RWPE2 (cell line): ENCODE results near the gene WASF2.

ENCODE experiments used
- ATAC-seq: fragments of 200-7000 bp; cut with Tn5 transposase; 3 replicates; pipeline ENCODE4 v1.9.1; 2021; ENCODE audit warnings: low read depth
- DNase-seq: peaks from one replicate; pipeline ENCODE4 v3.0.0-alpha.2; 2020; ENCODE audit warnings: low spot score
- H3K27ac ChIP-seq: fragments of 450-650 bp; 2 replicates; pipeline ENCODE4 v1.5.1; 2017; ENCODE audit warnings: mild to moderate bottlenecking; ENCODE audit not compliant: poor library complexity, severe bottlenecking
- H3K27me3 ChIP-seq: fragments of 250-450 bp; sonication (Bioruptor Pico); 2 replicates; pipeline ENCODE4 v1.5.1; 2021; ENCODE audit warnings: mild to moderate bottlenecking, moderate library complexity; ENCODE audit not compliant: insufficient read depth, poor library complexity, severe bottlenecking
- H3K36me3 ChIP-seq: fragments of 250-450 bp; sonication (Bioruptor Pico); 2 replicates; pipeline ENCODE4 v1.5.1; 2020; ENCODE audit warnings: low read depth, mild to moderate bottlenecking, moderate library complexity
- H3K4me1 ChIP-seq: fragments of 250-450 bp; sonication (Bioruptor Pico); 2 replicates; pipeline ENCODE4 v1.5.1; 2021; ENCODE audit warnings: mild to moderate bottlenecking, moderate library complexity; ENCODE audit not compliant: insufficient read depth, poor library complexity, severe bottlenecking
- H3K4me3 ChIP-seq: fragments of 250-450 bp; sonication (Bioruptor Pico); 2 replicates; pipeline ENCODE4 v1.5.1; 2021; ENCODE audit warnings: mild to moderate bottlenecking, moderate library complexity; ENCODE audit not compliant: severe bottlenecking
- H3K9me3 ChIP-seq: fragments of 250-450 bp; sonication (Bioruptor Pico); 2 replicates; pipeline ENCODE4 v1.5.1; 2021; ENCODE audit warnings: mild to moderate bottlenecking, moderate library complexity; ENCODE audit not compliant: severe bottlenecking
- TF ChIP-seq, protein P1 (sequence below): fragments of 450-650 bp; IDR thresholded peaks from one replicate; pipeline ENCODE4 v1.5.1; 2017; ENCODE audit warnings: mild to moderate bottlenecking, moderate library complexity; ENCODE audit not compliant: poor library complexity, severe bottlenecking

The WASF2 gene

DNA sequence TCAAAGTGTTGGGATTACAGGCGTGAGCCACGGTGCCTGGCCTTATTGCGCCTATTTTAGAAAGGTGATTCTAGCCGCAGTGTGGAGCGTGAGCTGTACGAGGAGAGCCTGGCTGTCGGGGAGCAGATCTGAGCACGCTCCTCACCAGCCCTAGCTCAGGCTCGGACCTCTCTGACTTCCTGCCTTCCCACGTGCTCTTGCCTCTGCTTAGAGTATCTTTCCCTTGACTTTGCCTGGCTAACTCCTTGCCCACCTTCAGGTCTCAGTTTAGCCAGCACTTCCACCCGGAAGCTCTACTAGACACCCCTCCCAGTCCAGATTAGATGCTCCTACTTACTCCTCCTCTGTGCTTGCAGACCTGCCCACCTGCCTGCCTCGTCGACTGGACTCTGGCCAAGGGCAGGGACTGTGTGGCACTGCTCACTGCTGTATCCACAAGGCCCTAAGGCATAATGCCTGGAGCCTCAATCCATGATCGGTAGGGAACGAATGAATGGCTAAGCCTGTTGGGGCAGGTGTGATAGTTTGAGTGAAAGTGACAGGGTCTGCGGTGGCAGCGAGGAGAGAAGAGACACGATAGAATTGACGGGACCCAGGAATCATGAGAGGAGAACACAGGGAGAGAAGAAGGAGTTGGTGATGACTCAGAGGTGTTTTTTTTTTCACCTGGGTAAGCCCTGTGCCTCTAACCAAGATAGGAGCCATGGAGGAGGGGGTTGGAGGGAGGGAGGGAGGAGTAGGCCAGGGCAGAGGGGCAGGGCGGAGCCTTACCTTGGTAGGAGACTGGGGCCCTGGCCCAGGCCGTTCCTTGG, 28.1 kb upstream of the WASF2 start:
- Histone ChIP-seq H3K27me3 (no peaks in the 10 kb centered on the region), H3K36me3 (no peaks in the 10 kb centered on the region), H3K9me3 (no peaks in the 10 kb centered on the region), H3K4me3 (no peak overlapping the region), H3K4me1 (peaks cover 29% of the 10 kb centered on the region), H3K27ac (peak overlapping the region; percentile 51)
- DNase-seq (no peak), ATAC-seq (peak; percentile 19; the same call in 2 of the 3 replicates)
- TF ChIP-seq, protein P1, sequence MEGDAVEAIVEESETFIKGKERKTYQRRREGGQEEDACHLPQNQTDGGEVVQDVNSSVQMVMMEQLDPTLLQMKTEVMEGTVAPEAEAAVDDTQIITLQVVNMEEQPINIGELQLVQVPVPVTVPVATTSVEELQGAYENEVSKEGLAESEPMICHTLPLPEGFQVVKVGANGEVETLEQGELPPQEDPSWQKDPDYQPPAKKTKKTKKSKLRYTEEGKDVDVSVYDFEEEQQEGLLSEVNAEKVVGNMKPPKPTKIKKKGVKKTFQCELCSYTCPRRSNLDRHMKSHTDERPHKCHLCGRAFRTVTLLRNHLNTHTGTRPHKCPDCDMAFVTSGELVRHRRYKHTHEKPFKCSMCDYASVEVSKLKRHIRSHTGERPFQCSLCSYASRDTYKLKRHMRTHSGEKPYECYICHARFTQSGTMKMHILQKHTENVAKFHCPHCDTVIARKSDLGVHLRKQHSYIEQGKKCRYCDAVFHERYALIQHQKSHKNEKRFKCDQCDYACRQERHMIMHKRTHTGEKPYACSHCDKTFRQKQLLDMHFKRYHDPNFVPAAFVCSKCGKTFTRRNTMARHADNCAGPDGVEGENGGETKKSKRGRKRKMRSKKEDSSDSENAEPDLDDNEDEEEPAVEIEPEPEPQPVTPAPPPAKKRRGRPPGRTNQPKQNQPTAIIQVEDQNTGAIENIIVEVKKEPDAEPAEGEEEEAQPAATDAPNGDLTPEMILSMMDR = no peak

DNA sequence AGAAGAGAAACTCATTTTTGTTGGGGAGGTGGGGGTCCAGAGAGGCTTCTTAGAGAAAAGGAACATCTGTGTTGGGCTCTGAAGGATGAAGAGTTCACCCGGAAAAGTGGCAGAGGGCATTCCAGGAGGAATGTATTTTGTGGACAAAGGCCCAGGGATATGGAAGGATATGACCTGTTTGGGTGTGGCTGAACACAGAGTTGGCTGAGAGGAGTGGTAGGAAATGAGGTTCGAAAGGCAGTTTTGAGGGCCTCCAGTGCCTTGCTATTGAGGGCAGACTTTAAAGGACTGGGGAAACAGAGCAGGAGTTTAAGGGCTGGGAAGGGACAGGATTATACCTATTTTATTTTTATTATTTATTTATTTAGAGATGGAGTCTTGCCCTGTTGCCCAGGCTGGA, 27.3 kb upstream of the WASF2 start:
- Histone ChIP-seq H3K27me3 (no peaks in the 10 kb centered on the region), H3K4me3 (no peak overlapping the region), H3K4me1 (peaks cover 22% of the 10 kb centered on the region), H3K27ac (peak overlapping the region; percentile 51), H3K36me3 (no peaks in the 10 kb centered on the region), H3K9me3 (no peaks in the 10 kb centered on the region)
- DNase-seq = no peak
- ATAC-seq = 0 out of 3 replicates have a peak, but pooled peaks have one; percentile 22
- TF ChIP-seq, protein P1 = no peak

DNA sequence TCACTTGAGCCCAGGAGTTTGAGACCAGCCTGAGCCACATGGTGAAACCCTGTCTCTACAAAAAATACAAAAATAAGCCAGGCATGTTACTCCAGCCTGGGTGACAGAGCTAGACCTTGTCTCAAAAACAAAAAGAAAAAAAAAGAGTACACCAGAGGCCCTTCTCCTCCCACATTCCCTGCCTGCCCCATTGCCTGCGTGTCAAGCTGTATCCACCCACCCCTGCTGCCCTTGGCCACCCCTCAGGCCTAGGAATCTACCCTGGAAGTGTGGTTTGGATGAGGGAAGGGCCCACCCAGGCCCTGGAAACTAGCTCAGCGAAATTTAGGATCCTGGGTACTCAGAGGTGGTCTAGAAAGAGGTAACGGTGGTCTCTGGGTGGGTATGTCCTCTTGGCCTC, 25.7 kb upstream of the WASF2 start:
- TF ChIP-seq, protein P1 = no peak
- Histone ChIP-seq H3K27me3 (no peaks in the 10 kb centered on the region), H3K4me3 (no peak overlapping the region), H3K4me1 (peaks cover 15% of the 10 kb centered on the region), H3K27ac (no peak overlapping the region), H3K9me3 (no peaks in the 10 kb centered on the region), H3K36me3 (no peaks in the 10 kb centered on the region)
- ATAC-seq (no peak), DNase-seq (no peak)

DNA sequence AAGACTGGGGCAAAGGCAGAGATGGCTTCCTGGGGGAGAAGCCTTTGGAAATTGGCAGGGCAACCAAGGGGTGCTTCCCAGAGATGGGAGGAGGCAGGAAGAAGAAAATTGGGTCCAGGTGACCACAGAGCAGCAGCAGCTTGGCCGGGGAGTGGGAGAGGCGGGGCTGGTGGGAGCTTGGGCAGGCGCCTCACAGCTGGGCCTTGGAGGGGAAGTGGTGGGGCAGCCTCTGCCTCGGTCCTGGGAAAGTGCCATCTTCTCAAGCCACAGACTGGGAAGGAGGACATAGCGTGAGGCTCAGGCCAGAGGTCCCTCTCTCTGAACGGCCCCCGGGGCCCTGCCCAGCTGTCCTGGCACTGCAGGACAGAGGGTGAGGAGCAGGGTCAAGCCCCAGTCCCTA, 24.0 kb upstream of the WASF2 start:
- ATAC-seq (no peak), DNase-seq (no peak)
- Histone ChIP-seq H3K9me3 (no peaks in the 10 kb centered on the region), H3K4me1 (peaks cover 21% of the 10 kb centered on the region), H3K27ac (no peak overlapping the region), H3K36me3 (no peaks in the 10 kb centered on the region), H3K27me3 (no peaks in the 10 kb centered on the region), H3K4me3 (no peak overlapping the region)
- TF ChIP-seq, protein P1 = no peak

DNA sequence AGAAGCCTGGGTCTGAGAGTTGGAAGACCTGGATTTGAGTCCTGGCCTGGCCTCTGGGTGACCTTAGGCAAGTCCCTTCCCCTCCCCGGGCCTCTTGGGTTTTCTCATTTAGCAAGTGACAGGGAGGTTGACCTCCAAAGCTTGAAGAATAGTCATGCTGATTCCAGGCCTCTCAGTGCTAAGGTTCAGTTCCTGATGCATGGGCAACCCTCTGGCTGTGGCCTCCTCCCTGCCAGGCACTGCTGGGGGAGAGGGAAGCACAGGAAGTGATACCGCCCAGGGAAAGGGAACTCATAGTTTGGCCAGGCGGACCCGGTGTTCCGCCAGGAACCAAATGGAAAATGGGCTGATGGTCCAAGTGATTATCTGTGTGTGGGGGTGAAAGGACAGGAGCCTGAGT, 23.6 kb upstream of the WASF2 start:
- H3K27ac ChIP-seq = no peak overlapping the region
- no peak for ATAC-seq

More for the DNA sequence above, 23.6 kb upstream of the WASF2 start:
- Histone ChIP-seq H3K9me3 (no peaks in the 10 kb centered on the region), H3K4me3 (no peak overlapping the region), H3K4me1 (peaks cover 21% of the 10 kb centered on the region), H3K36me3 (no peaks in the 10 kb centered on the region), H3K27me3 (no peaks in the 10 kb centered on the region)
- no peak for DNase-seq
- TF ChIP-seq, protein P1 = no peak
